GM21825 (cell line): ENCODE data around the gene GLI1.
"Not testable (repeated sequence)": the region's sequence is repeated elsewhere in the genome, so short reads cannot be mapped to it uniquely, and the experiment has no call there.

Source experiments
- ATAC-seq: cut with Tn5 transposase; IDR thresholded peaks from one replicate; pipeline ENCODE4 v1.9.1; 2021; ENCODE audit warnings: mild to moderate bottlenecking, moderate library complexity; ENCODE audit not compliant: unreplicated experiment

The GLI1 gene

GRCh38 chr12:57441393-57441792 lies 18.2 kb upstream of the GLI1 start:
- ATAC-seq, result not testable (repeated sequence)

DNA sequence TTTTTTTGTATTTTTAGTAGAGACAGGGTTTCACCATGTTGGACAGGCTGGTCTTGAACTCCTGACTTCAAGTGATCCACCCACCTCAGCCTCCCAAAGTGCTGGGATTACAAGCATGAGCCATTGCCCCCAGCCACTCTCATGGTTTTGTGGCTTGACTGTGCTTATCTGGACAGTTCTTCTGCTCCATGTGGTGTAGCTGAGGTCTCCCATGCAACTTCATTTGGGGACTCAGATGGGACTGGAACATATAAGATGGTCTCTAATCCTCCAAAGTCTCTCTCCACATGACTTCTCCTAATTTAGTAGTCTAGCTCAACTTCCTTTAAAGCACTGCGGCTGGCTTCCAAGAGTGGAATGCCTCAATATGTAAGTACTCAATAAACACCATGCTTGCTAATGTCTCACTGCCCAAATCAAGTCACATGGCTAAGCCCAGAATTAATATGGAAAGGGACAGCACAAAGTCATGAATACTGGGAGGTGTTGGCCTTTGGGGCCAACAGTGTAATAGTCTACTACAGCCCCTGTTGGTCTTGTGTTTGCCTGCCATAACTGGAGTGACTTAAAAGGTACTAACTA lies 17.6 kb upstream of the GLI1 start:
- no peak for ATAC-seq

GRCh38 chr12:57444337-57444736 lies 15.2 kb upstream of the GLI1 start:
- not testable (repeated sequence) for ATAC-seq

GRCh38 chr12:57444744-57445143 lies 14.8 kb upstream of the GLI1 start:
- no peak for ATAC-seq

GRCh38 chr12:57446292-57446960 lies 13.2 kb upstream of the GLI1 start:
- no peak for ATAC-seq

DNA sequence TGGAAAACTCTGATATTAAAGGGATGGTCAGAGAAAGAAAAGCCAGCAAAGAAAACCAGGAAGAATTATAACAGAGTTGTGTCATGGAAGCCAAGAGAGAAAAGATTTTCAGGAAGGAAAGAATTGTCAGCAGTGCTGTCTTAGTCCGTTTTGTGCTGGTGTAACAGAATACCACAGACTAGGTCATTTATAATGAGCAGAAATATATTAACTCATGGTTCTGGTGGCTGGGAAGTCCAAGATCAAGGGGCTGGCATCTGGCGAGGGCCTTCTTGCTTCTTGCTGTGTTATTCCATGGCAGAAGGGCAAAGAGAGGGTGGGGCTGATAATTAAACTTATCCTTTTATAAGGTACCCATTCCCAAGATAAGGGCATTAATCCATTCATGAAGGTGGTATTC lies 10.9 kb upstream of the GLI1 start:
- ATAC-seq, result no peak

GRCh38 chr12:57449375-57449774 lies 10.2 kb upstream of the GLI1 start:
- no peak for ATAC-seq

DNA sequence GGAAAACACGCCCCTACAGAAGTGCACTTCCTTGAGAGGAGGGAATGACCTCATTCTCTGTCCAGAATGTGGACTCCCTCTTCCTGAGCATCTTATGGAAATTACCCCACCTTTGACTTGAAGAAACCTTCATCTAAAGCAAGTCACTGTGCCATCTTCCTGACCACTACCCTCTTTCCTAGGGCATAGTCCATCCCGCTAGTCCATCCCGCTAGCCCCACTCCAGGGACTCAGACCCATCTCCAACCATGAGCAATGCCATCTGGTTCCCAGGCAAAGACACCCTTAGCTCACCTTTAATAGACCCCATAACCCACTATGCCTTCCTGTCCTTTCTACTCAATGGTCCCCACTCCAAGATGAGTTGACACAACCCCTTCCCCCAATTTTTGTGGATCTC lies 9.5 kb upstream of the GLI1 start:
- no peak for ATAC-seq

- no peak for ATAC-seq
Measured at GRCh38 chr12:57451233-57451778, 8.3 kb upstream of the GLI1 start.

DNA sequence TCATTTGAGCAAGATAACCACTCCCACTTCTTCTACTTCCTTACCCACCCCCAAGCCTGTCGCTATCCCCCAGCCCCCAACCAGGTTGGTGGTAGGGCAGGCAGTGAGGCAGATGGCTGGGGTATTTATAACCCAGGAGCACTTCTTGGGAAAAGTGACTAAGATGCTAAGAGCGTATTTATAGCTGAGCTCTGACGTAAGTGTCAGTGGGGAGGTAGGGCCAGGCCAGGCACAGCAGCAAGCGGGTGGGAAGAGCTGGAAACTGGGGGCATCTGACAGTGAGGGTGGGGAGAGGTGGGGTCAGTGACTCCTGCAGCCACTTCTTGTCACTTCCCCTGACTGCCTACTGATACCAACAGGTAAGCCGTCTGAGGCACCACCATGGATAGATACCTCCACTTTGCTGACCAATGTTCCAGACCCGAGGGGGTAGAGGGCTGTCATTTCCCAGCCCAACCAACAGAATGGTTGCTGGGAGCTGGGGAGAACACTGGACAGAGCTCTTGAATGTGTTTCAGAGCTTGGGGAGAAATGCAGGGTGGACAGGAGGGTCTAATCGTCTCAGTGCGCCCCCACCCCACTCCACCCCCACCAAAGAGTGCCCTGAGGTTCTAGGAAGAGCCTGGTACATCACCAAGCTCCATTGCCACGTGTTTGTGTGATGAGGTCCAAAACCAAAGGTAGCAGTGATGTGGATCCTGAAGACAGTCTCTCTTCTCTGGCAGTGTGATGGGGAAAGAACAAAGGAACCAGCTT lies 7.2 kb upstream of the GLI1 start:
- no peak for ATAC-seq

DNA sequence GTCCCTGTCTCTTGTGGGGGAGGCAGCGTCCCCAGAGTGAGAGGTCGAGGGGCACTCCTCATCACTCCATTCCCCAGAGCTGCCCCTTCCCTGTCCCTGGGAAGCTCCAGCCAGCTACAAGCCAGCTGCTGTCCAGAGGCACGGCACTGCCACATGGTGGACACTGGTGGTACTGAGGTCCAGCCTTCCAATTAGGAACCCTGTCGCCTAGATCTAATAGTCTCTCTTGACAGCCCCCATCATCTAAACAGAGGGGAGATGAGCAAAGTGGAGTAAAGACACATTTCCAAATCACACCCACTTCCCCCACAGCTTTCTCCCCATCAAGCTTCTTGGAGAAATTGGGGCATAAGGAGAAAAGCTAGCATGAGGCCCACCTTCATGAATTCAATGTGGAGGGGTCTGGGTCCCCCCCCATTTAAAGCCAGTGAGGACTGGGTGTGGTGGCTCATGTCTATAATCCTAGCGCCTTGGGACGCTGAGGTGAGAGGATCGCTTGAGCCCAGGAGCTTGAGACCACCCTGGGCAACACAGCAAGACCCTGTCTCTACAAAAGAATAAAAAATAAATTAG lies 6.6 kb upstream of the GLI1 start:
- ATAC-seq, result peak; percentile 42

DNA sequence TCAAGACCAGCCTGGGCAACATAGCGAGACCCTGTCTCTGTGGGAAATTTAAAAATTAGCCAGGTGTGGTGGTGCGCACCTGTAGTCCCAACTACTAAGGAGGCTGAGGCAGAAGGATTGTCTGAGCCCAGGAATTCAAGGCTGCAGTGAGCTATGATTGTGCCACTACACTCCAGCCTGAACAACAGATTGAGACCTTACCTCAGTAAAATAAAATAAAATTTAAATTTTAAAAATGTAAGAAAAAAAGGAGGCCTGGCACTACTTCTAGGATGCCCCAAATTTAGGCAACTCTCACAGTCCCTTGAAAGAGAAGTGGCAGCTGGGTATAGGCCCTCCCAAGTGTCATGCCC lies 5.4 kb upstream of the GLI1 start:
- ATAC-seq, result no peak

DNA sequence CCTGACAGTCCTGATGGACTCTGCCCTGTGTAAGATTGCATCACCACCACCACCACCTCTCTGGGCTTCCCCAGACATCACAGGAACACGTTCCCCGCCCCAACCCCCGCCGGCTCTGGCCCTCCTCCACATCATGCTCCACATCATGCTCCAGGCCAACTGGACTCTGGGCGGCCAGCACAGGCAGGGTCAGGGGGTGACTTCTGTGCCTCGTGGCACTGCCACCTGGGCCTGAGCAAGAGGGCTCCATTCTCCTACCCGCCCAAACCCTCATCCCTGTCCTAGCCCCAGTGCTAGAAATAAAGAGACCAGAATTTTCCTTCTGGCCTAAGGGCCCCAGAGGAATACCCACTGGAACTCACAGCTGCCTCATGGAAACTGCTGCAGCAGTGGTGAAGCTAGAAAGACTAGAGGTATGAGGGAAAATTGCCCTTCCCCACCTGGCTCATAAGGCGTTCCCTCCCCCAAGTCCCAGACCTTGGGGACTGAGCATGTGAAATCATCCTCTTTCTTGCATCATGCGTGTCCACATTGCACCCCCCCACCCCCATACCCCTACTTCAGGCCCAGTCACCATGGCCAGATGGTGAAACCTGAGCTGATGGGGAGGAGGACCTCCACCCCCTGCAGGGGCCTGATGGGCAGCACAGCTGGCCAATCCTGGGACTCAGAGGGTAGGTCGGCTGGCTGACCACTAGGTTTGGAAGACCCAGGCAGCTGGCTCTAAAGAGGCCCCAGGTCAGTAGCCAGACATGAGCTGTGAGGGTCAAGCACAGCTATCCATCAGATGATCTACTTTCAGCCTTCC lies 4.8 kb upstream of the GLI1 start, which contains the start of gene INHBE:
INHBE (plus strand) TSS at position 742 of the 808 bp plus-strand sequence. CDS start 230 bp downstream, outside the sequence.
- no peak for ATAC-seq

DNA sequence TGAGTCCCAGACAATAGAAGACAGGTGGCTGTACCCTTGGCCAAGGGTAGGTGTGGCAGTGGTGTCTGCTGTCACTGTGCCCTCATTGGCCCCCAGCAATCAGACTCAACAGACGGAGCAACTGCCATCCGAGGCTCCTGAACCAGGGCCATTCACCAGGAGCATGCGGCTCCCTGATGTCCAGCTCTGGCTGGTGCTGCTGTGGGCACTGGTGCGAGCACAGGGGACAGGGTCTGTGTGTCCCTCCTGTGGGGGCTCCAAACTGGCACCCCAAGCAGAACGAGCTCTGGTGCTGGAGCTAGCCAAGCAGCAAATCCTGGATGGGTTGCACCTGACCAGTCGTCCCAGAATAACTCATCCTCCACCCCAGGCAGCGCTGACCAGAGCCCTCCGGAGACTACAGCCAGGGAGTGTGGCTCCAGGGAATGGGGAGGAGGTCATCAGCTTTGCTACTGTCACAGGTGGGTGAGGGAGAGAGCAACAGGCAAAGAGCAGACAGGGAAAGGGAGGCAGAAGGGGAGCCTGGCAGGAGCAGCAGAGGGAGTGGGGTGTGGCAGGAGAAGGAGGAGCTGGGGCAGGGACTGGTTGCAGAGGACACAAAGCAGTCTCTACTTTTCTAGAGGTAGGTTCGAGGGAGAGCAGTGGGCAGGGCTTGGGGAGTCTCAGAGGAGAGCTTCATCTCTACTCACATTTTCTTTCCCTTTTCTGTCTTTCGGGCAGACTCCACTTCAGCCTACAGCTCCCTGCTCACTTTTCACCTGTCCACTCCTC lies 4.0 kb upstream of the GLI1 start:
- ATAC-seq, result no peak

DNA sequence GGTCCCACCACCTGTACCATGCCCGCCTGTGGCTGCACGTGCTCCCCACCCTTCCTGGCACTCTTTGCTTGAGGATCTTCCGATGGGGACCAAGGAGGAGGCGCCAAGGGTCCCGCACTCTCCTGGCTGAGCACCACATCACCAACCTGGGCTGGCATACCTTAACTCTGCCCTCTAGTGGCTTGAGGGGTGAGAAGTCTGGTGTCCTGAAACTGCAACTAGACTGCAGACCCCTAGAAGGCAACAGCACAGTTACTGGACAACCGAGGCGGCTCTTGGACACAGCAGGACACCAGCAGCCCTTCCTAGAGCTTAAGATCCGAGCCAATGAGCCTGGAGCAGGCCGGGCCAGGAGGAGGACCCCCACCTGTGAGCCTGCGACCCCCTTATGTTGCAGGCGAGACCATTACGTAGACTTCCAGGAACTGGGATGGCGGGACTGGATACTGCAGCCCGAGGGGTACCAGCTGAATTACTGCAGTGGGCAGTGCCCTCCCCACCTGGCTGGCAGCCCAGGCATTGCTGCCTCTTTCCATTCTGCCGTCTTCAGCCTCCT lies 3.4 kb upstream of the GLI1 start:
- no peak for ATAC-seq

DNA sequence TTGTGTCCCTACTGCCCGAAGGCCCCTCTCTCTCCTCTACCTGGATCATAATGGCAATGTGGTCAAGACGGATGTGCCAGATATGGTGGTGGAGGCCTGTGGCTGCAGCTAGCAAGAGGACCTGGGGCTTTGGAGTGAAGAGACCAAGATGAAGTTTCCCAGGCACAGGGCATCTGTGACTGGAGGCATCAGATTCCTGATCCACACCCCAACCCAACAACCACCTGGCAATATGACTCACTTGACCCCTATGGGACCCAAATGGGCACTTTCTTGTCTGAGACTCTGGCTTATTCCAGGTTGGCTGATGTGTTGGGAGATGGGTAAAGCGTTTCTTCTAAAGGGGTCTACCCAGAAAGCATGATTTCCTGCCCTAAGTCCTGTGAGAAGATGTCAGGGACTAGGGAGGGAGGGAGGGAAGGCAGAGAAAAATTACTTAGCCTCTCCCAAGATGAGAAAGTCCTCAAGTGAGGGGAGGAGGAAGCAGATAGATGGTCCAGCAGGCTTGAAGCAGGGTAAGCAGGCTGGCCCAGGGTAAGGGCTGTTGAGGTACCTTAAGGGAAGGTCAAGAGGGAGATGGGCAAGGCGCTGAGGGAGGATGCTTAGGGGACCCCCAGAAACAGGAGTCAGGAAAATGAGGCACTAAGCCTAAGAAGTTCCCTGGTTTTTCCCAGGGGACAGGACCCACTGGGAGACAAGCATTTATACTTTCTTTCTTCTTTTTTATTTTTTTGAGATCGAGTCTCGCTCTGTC lies 2.7 kb upstream of the GLI1 start:
- ATAC-seq, result no peak

GRCh38 chr12:57458665-57459054 lies 925 bp upstream of the GLI1 start:
- ATAC-seq, result no peak

- peak; percentile 53 for ATAC-seq
Measured at GRCh38 chr12:57459055-57459749, 383 bp upstream of the GLI1 start.

- ATAC-seq, result no peak
Measured at GRCh38 chr12:57460468-57460784, 841 bp downstream of the GLI1 start.
